Measurements from ENCODE around the gene SLC1A3. TPM values are rescaled to one million over a fixed set of nuclear protein-coding genes. Genes with fewer than 3 reads are reported as not detected.

Gene SLC1A3
- total RNA-seq, 2 experiments from 2014 or later = 0.42 to 0.85 TPM

GRCh38 chr5:36691226-36691625, 84.8 kb downstream of the SLC1A3 start:
- no peaks in the 10 kb centered on the region for H3K9me3 Mint-ChIP-seq
- no peak for DNase-seq
- H3K36me3 Mint-ChIP-seq = no peaks in the 10 kb centered on the region
- H3K4me3 Mint-ChIP-seq = no peak overlapping the region
- H3K27me3 Mint-ChIP-seq = peaks cover 44% of the 10 kb centered on the region
- peaks cover 22% of the 10 kb centered on the region for H3K4me1 Mint-ChIP-seq
- no peak overlapping the region for H3K27ac Mint-ChIP-seq

DNA sequence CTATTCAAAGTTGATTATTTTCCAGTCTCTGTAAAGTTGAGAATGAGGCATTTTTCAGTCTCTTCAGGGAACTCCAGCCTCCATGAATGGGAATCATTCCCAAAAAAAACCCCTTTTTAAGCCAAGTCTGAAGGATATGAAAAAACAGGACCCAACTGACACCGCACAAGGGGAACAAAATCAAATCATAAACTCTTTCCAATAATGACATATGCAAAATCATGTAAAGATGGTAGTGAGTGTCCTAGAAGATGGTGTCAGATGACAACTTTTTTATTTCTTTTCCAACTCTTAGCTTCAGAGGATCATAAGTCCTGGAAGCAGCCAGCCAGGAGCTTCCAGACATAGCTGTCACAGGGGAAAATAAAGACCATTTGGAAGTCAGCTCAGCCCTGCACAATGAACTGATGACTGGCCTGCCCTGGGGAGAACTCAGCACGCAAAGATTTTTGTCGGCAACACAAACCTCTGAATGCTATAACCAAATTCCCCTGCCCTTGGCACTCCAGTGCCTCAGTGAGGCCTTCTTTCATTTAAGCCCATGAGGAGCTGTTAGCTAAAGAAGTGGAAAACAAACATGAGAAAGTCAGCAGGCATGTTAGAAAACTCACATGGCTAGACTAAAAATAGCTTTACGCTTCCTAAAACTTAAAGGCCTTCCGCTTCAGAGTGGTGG, 85.4 kb downstream of the SLC1A3 start:
- H3K36me3 Mint-ChIP-seq = no peaks in the 10 kb centered on the region
- no peaks in the 10 kb centered on the region for H3K9me3 Mint-ChIP-seq
- no peak overlapping the region for H3K27ac Mint-ChIP-seq
- no peak for DNase-seq
- peaks cover 44% of the 10 kb centered on the region for H3K27me3 Mint-ChIP-seq
- no peak overlapping the region for H3K4me3 Mint-ChIP-seq
- H3K4me1 Mint-ChIP-seq = peaks cover 19% of the 10 kb centered on the region

DNA sequence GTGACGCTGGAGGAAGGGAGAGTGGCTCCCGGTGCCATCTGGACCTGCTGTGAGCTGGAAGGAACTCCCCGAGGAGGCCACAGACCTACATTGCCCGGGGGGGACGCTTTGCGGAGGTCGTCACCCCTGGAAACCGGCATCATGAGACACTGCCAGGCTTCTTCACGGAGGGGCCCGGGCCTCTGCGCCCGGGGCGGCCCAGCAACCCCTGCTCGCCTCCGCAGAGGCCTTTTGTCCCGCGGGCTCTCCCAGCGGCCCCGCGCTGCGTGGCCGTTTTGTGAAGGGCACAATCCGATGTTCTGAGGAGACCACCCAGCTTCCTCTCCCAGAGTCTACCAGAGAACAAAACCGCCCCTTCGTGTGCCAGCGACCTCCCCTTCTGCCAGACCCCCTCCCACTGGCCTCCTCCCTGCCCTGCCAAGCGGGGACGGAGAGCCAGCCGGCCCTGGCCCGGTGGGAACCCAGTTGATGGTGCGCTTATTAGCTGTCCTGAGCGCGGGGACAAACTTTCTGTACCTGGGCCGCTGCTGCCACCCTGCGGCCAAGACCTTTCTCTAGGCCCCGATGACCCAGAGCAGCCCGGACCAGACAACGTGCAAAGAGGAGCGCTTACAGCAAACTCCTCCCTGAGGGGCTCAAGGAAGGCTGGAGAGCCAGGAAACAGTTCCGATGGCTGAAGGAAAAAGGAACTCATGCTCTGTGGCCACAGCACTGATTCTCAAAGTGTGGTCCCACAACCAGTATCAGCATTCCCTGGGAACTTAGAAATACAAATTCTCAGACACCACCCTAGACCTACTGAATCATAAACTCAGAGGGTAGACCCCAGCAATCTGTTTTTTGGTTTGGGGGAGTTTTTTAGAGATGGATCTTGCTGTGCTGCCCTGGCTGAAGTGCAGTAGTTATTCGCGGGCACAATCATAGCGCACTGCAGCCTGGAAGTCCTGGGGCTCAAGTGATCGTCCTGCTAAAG, 86.7 kb downstream of the SLC1A3 start:
- Mint-ChIP-seq H3K4me1 (peaks cover 19% of the 10 kb centered on the region), H3K36me3 (no peaks in the 10 kb centered on the region), H3K9me3 (no peaks in the 10 kb centered on the region), H3K27me3 (peaks cover 44% of the 10 kb centered on the region), H3K4me3 (no peak overlapping the region), H3K27ac (no peak overlapping the region)
- peak; percentile 56 for DNase-seq

GRCh38 chr5:36694351-36694750, 87.9 kb downstream of the SLC1A3 start:
- DNase-seq = no peak
- H3K9me3 Mint-ChIP-seq = no peaks in the 10 kb centered on the region
- no peaks in the 10 kb centered on the region for H3K36me3 Mint-ChIP-seq
- H3K27ac Mint-ChIP-seq = no peak overlapping the region
- H3K27me3 Mint-ChIP-seq = peaks cover 40% of the 10 kb centered on the region
- peaks cover 13% of the 10 kb centered on the region for H3K4me1 Mint-ChIP-seq
- H3K4me3 Mint-ChIP-seq = no peak overlapping the region

- Mint-ChIP-seq H3K4me3 (no peak overlapping the region), H3K36me3 (no peaks in the 10 kb centered on the region), H3K27ac (no peak overlapping the region), H3K27me3 (peaks cover 32% of the 10 kb centered on the region), H3K9me3 (no peaks in the 10 kb centered on the region), H3K4me1 (peaks cover 4% of the 10 kb centered on the region)
- DNase-seq = peak; percentile 29
Observed at GRCh38 chr5:36696059-36696673, 89.8 kb downstream of the SLC1A3 start.

- no peaks in the 10 kb centered on the region for H3K9me3 Mint-ChIP-seq
- H3K36me3 Mint-ChIP-seq = no peaks in the 10 kb centered on the region
- peaks cover 14% of the 10 kb centered on the region for H3K27me3 Mint-ChIP-seq
- no peaks in the 10 kb centered on the region for H3K4me1 Mint-ChIP-seq
- no peak for DNase-seq
- H3K27ac Mint-ChIP-seq = no peak overlapping the region
- H3K4me3 Mint-ChIP-seq = no peak overlapping the region
Observed at GRCh38 chr5:36698031-36698430, 91.6 kb downstream of the SLC1A3 start.

DNA sequence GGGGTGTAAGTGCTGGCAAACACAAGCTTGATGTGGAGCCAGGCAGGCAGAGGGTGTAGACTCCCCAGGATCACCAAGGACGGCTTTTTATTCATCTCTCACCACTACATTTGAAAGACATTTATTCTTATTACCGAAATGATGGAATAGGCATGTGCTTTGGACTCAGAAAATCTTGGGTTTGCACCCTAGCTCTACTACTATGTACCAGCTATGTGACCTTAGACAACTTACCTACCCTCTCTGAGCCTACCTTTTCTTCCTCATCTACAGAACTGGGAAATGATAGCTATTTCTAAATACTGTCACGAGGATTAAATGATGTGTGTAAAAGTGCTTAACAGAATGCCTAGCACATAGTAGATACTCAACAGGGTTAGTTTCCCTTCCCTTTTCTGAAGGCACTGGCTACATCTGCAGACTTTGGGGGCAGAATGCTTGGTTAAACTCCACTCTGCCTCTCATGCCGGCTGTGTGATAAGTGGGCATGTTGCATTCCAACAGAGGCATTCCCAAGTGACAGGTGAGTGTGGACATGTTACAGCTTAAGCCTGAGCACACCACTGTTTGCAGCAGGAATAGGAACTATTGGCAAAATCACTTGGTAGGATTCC, 94.8 kb downstream of the SLC1A3 start:
- Mint-ChIP-seq H3K27ac (no peak overlapping the region), H3K4me3 (no peak overlapping the region), H3K27me3 (no peaks in the 10 kb centered on the region), H3K4me1 (no peaks in the 10 kb centered on the region), H3K9me3 (no peaks in the 10 kb centered on the region), H3K36me3 (peaks cover 2% of the 10 kb centered on the region)
- DNase-seq = no peak

DNA sequence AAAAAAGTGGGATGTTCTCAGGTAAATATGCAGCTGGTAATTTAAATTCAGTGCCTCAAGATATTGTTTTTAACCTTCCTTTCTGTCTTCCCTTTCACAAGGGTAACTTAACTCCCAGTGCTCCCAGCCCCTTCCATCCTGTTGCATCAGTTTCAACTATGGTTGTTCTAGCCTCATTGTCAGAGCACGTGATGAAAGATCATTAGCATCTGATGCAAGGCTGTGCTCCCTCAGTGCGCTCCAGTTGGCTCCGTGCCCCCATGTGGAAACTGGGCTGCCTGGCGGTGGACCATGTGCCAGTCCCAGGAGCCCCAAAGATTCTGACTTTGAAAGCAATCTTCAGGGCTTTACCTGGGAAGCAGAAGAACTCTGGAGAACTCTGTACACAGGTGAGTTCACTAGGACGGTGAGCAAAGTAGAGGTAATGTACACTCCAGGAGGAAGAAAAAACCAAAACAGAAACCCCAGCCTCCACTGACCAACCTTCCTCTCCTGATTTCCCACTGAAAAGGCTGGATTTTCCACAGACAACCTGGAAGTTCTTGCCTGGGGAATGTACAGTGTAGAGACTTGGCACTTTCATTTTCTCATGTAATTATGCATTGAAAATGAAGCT, 96.9 kb downstream of the SLC1A3 start:
- no peaks in the 10 kb centered on the region for H3K27me3 Mint-ChIP-seq
- H3K4me1 Mint-ChIP-seq = no peaks in the 10 kb centered on the region
- H3K4me3 Mint-ChIP-seq = no peak overlapping the region
- DNase-seq = no peak
- peaks cover 4% of the 10 kb centered on the region for H3K36me3 Mint-ChIP-seq
- no peak overlapping the region for H3K27ac Mint-ChIP-seq
- peaks cover 3% of the 10 kb centered on the region for H3K9me3 Mint-ChIP-seq

- Mint-ChIP-seq H3K27ac (no peak overlapping the region), H3K9me3 (peaks cover 3% of the 10 kb centered on the region), H3K36me3 (peaks cover 8% of the 10 kb centered on the region), H3K4me1 (no peaks in the 10 kb centered on the region), H3K4me3 (no peak overlapping the region), H3K27me3 (no peaks in the 10 kb centered on the region)
- DNase-seq = no peak
Observed at GRCh38 chr5:36704131-36704530, 97.7 kb downstream of the SLC1A3 start.

- Mint-ChIP-seq H3K4me3 (no peak overlapping the region), H3K4me1 (no peaks in the 10 kb centered on the region), H3K27ac (no peak overlapping the region), H3K27me3 (no peaks in the 10 kb centered on the region), H3K36me3 (peaks cover 9% of the 10 kb centered on the region), H3K9me3 (peaks cover 3% of the 10 kb centered on the region)
- DNase-seq = no peak
Observed at GRCh38 chr5:36705055-36705454, 98.6 kb downstream of the SLC1A3 start.

DNA sequence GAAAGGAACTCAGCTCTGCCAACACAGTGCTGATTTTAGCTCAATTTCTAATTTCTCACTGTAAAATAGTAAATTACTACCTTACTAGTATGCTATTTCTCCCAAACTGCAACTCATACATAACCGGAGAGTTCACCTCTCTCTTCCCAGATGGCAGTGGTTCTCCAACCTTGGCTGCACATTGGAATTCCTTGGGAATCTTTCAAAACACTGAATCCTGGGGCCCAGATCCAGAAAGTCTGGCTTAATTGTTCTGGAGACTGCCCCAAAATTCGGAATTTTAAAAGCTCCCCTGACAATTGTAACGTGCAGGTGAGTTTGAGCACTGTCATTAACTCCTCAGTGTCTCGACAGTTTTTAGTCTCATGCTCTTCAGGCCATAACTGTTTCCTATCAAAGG, 100.3 kb downstream of the SLC1A3 start:
- no peaks in the 10 kb centered on the region for H3K4me1 Mint-ChIP-seq
- H3K4me3 Mint-ChIP-seq = no peak overlapping the region
- peaks cover 3% of the 10 kb centered on the region for H3K9me3 Mint-ChIP-seq
- DNase-seq = no peak
- H3K36me3 Mint-ChIP-seq = peaks cover 9% of the 10 kb centered on the region
- no peaks in the 10 kb centered on the region for H3K27me3 Mint-ChIP-seq
- no peak overlapping the region for H3K27ac Mint-ChIP-seq

- Mint-ChIP-seq H3K27ac (no peak overlapping the region), H3K27me3 (no peaks in the 10 kb centered on the region), H3K4me3 (no peak overlapping the region), H3K36me3 (peaks cover 10% of the 10 kb centered on the region), H3K9me3 (peaks cover 3% of the 10 kb centered on the region), H3K4me1 (no peaks in the 10 kb centered on the region)
- DNase-seq = no peak
Observed at GRCh38 chr5:36708996-36709395, 102.6 kb downstream of the SLC1A3 start.

DNA sequence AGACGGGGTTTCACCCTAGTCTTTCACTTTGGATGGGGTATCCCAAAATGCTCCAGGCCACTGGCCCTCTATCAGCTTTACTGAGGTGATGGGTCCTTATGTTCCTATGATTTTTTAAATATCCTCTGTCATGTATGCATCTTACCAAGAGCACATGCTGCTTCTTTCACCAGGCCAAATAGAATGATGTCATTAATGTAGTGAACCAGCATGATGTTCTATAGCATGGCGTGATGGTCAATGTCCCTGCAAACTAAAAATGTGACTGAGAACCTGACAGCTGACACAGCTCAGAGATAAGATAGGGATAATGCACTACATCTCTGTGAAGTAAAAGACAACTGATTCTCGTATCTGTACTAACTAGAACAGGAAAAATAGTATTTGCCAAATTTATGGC, 103.6 kb downstream of the SLC1A3 start:
- DNase-seq = no peak
- no peak overlapping the region for H3K4me3 Mint-ChIP-seq
- H3K9me3 Mint-ChIP-seq = peaks cover 3% of the 10 kb centered on the region
- no peaks in the 10 kb centered on the region for H3K27me3 Mint-ChIP-seq
- H3K36me3 Mint-ChIP-seq = peaks cover 10% of the 10 kb centered on the region
- no peaks in the 10 kb centered on the region for H3K4me1 Mint-ChIP-seq
- no peak overlapping the region for H3K27ac Mint-ChIP-seq

- H3K27me3 Mint-ChIP-seq = no peaks in the 10 kb centered on the region
- H3K27ac Mint-ChIP-seq = no peak overlapping the region
- H3K4me1 Mint-ChIP-seq = no peaks in the 10 kb centered on the region
- peaks cover 10% of the 10 kb centered on the region for H3K36me3 Mint-ChIP-seq
- peaks cover 3% of the 10 kb centered on the region for H3K9me3 Mint-ChIP-seq
- DNase-seq = no peak
- H3K4me3 Mint-ChIP-seq = no peak overlapping the region
Observed at GRCh38 chr5:36712706-36713105, 106.3 kb downstream of the SLC1A3 start.

Data from activated naive CD8-positive, alpha-beta T cell treated with anti-CD3 and anti-CD28 coated beads for 36 hours (primary cell).